Neural crest cell (in vitro differentiated cells): ENCODE results near the gene WRAP73. TPM values are rescaled to one million over a fixed set of nuclear protein-coding genes. Genes with fewer than 3 reads are reported as not detected.

ENCODE experiments used
- DNase-seq: peaks from one replicate; pipeline ENCODE4 v3.0.0; 2021; ENCODE audit warnings: low read depth, mixed read lengths, low spot score
- H3K27ac Mint-ChIP-seq: one replicate; pipeline ENCODE4 v1.8.0; 2021; ENCODE audit warnings: mild to moderate bottlenecking, mixed read lengths; ENCODE audit not compliant: unreplicated experiment
- H3K27me3 Mint-ChIP-seq: 2 replicates; pipeline ENCODE4 v1.8.0; 2021; ENCODE audit warnings: low read depth, mild to moderate bottlenecking, mixed read lengths
- H3K36me3 Mint-ChIP-seq: 2 replicates; pipeline ENCODE4 v1.8.0; 2021; ENCODE audit warnings: low read depth, mild to moderate bottlenecking, mixed read lengths
- H3K4me1 Mint-ChIP-seq: 2 replicates; pipeline ENCODE4 v1.8.0; 2021; ENCODE audit warnings: mixed read lengths
- H3K4me3 Mint-ChIP-seq: one replicate; pipeline ENCODE4 v1.8.0; 2021; ENCODE audit warnings: mild to moderate bottlenecking, mixed read lengths
- H3K9me3 Mint-ChIP-seq: 2 replicates; pipeline ENCODE4 v1.8.0; 2021; ENCODE audit warnings: mixed read lengths
- CTCF ChIP-seq: fragments of 200-600 bp; sonication (generic); conservative IDR thresholded peaks from 2 replicates; pipeline ENCODE4 v1.5.0; 2021; ENCODE audit warnings: antibody characterized with exemption, mild to moderate bottlenecking
- total RNA-seq: library from RNA; stranded (reverse); gene quantifications from 2 replicates; pipeline ENCODE4 v1.2.1, GENCODE V29; 2021

Gene WRAP73
- total RNA-seq, 1 donor from 2014 or later = 28.9 TPM

- no peak for DNase-seq
- no peak for TF ChIP-seq CTCF
- H3K27me3 Mint-ChIP-seq = peaks cover 74% of the 10 kb centered on the region
- no peaks in the 10 kb centered on the region for H3K36me3 Mint-ChIP-seq
- no peak overlapping the region for H3K27ac Mint-ChIP-seq
- no peak overlapping the region for H3K4me3 Mint-ChIP-seq
- H3K4me1 Mint-ChIP-seq = peaks cover 10% of the 10 kb centered on the region
- no peaks in the 10 kb centered on the region for H3K9me3 Mint-ChIP-seq
These were observed 7.2 kb upstream of the WRAP73 start for GRCh38 chr1:3657096-3657475.

GRCh38 chr1:3656450-3657095, 6.7 kb upstream of the WRAP73 start:
- peaks cover 77% of the 10 kb centered on the region for H3K27me3 Mint-ChIP-seq
- H3K4me3 Mint-ChIP-seq = no peak overlapping the region
- no peaks in the 10 kb centered on the region for H3K36me3 Mint-ChIP-seq

GRCh38 chr1:3654549-3655281, 4.8 kb upstream of the WRAP73 start:
- Mint-ChIP-seq H3K4me1 (peaks cover 17% of the 10 kb centered on the region), H3K27ac (no peak overlapping the region), H3K27me3 (peaks cover 86% of the 10 kb centered on the region), H3K4me3 (no peak overlapping the region), H3K36me3 (no peaks in the 10 kb centered on the region), H3K9me3 (no peaks in the 10 kb centered on the region)
- DNase-seq = no peak
- TF ChIP-seq CTCF = no peak

More at GRCh38 chr1:3656450-3657095, 6.7 kb upstream of the WRAP73 start:
- Mint-ChIP-seq H3K9me3 (no peaks in the 10 kb centered on the region), H3K4me1 (peaks cover 10% of the 10 kb centered on the region), H3K27ac (no peak overlapping the region)
- no peak for TF ChIP-seq CTCF
- no peak for DNase-seq

GRCh38 chr1:3653286-3653618, 3.3 kb upstream of the WRAP73 start:
- Mint-ChIP-seq H3K27ac (no peak overlapping the region), H3K9me3 (no peaks in the 10 kb centered on the region), H3K4me3 (peak overlapping the region; percentile 48)

More at GRCh38 chr1:3653286-3653618, 3.3 kb upstream of the WRAP73 start:
- peaks cover 84% of the 10 kb centered on the region for H3K27me3 Mint-ChIP-seq
- H3K4me1 Mint-ChIP-seq = peaks cover 24% of the 10 kb centered on the region
- DNase-seq = no peak
- H3K36me3 Mint-ChIP-seq = no peaks in the 10 kb centered on the region
- no peak for TF ChIP-seq CTCF
